AG09309 (cell line): ENCODE measurements around the gene NLK.
A peak's percentile ranks its signal among the peaks of the same experiment; 100 is the strongest.

ENCODE experiments used
- DNase-seq: peaks from one replicate; pipeline ENCODE4 v3.0.0-alpha.2; 2010; ENCODE audit warnings: low read depth
- H3K4me3 ChIP-seq: 2 replicates; pipeline ENCODE4 v1.5.1; 2011; ENCODE audit warnings: mild to moderate bottlenecking, low read depth, low read length, moderate library complexity; ENCODE audit not compliant: control insufficient read depth
- CTCF ChIP-seq: IDR thresholded peaks from 2 replicates; pipeline ENCODE4 v1.5.1; 2011; ENCODE audit warnings: mild to moderate bottlenecking, low read depth, low read length, inconsistent platforms; ENCODE audit not compliant: insufficient read depth, control insufficient read depth; ENCODE audit errors: missing control alignments

The NLK gene

GRCh38 chr17:28136923-28137322, 94.4 kb downstream of the NLK start:
- H3K4me3 ChIP-seq, result no peak overlapping the region
- no peak for TF ChIP-seq CTCF
- no peak for DNase-seq

GRCh38 chr17:28139822-28140221, 97.3 kb downstream of the NLK start:
- TF ChIP-seq CTCF, result no peak
- H3K4me3 ChIP-seq, result no peak overlapping the region
- DNase-seq, result no peak

DNA sequence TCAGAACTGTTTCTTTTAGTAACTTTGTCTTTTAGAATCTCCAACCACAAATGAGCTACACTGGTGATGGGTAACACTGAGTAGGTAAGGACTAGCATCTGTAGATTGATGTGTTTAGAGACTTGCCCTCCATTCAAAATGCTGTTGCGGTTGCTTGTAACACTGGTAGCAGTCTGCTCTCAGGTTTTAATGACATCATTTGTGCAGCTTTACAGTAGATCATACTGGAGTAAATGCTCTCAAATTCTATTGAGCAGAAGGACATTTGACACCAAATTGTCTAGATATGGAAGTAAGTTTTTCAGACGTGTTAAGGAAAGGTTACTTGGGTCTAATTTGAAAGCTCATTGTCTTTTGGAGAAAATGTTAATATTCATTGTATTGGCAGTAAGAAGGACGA, 98.8 kb downstream of the NLK start:
- no peak for TF ChIP-seq CTCF
- H3K4me3 ChIP-seq, result no peak overlapping the region
- no peak for DNase-seq

GRCh38 chr17:28141773-28142172, 99.3 kb downstream of the NLK start:
- no peak overlapping the region for H3K4me3 ChIP-seq
- no peak for DNase-seq
- TF ChIP-seq CTCF, result no peak

DNA sequence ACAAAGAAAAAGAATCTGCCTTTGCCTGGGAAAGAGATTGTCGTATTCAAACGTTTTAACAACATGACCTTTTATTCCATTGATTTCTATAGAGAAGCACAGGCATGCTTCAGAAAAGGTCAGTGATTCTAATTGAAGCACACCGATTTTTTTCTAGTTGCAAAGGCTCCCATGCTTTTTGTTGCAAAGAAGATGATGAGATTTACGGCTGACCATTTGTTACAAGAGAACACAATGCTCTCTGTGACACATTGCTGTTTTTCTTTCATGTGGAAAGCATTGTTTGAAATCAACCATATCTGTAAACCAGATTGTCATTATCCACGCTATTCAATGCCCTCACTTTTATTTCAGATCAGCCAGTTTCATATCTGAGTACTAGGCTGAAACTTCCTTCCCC, 99.8 kb downstream of the NLK start:
- H3K4me3 ChIP-seq, result no peak overlapping the region
- TF ChIP-seq CTCF, result no peak
- DNase-seq, result no peak

- H3K4me3 ChIP-seq, result no peak overlapping the region
- TF ChIP-seq CTCF, result no peak
- no peak for DNase-seq
Measured at GRCh38 chr17:28144019-28144418, 101.5 kb downstream of the NLK start.

DNA sequence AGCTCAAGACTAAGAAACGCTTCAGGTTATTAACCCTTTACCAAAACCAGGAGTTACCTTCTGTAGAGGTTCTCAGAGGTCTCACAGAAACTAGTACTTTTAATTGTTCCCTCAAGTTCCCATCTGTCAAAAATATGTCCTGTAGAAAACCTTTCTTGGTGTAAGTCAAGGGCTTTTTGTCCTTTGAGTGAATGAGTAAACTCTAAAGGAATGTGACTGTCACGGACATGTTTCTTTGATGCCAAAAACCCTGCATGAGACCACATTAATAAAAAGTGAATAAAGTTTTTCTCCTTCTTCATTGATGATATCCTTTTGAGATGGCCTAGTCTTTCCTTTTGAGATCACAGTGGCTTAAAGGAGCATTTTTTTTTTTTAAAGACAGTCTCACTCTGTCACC, 102.9 kb downstream of the NLK start:
- no peak overlapping the region for H3K4me3 ChIP-seq
- no peak for TF ChIP-seq CTCF
- DNase-seq, result peak; percentile 4
